Heart left ventricle (tissue), 13 donors: ENCODE results near the gene MSANTD3.

Experiments used
- CTCF ChIP-seq, 12 donors: fragments of 200-600 bp; sonication (generic) in 4 of 12; IDR thresholded peaks; one replicate each; pipeline versions ENCODE4 v1.5.0 to v1.8.0; 2018 to 2022; ENCODE audit warnings: antibody characterized with exemption in 12 of 12, mild to moderate bottlenecking in 5 of 12
- POLR2A ChIP-seq, 2 donors: fragments of 450-650 bp; IDR thresholded peaks; one replicate each; pipeline ENCODE4 v1.6.1; 2017; ENCODE audit warnings: antibody characterized with exemption in 2 of 2, mild to moderate bottlenecking in 2 of 2, moderate library complexity in 2 of 2
- donor health status: ischemic (EF 13 %, LVEDD 7.1; RV severe dilation, severe dysfunction).
- donor health status: DM: no; HTN: yes; CAD: no.
- donor health status: DM: no; HTN: no; CAD: no.
- donor health status: ischemic (EF 25% LVEDD 6.9; RV normal size, moderate dysfunction).
- donor health status: ischemic (EF 25% LVEDD 5.7; RV mildly dilated, moderate dysfunction).
- donor health status: ischemic (EF 35%, LVEDD 5.7; RV mildly dilated, moderate dysfunction).
- donor health status: nonischemic (EF 11% LVEDD 7.7; RV severe dilation, severe dysfunction).
- donor health status: DM: yes; HTN: yes; CAD: no.
- donor health status: PGD.
- donor health status: ischemic (EF 29% LVEDD 5.4; RV normal size, mild dysfunction).
- donor health status: nonischemic (EF 23%, LVEDD 6.1; RV moderate dilation, normal function).

DNA sequence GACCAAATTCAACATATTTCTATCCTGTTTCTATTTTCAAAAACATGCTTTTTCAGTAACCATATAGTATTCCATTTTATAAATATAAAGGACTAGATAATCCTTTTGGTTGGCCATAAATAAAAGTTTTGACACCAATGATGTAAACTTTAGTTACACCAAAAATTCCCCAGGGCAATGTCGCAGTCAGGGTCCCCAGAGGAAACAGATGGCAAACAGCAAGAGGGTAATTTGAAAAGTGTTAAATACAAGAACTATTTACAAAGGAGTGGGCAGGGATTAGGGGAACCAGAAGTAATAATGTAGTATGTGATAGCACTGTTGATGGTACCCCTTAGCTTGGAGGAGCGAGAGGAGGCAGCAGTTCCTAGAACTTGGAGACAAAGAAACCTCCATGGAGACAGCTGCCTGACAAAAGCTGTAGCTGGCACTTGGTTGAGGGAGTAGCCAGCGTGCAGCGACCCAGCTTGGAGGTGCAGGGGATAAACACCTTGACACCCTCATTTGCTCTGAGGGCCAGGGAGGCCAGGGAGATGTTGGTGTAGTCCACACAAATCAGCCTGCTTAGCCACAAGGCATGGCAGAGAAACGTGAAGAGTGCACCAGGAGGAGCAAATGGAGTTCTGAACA lies 18.3 kb upstream of the MSANTD3 start:
- TF ChIP-seq CTCF (IDR thresholded peaks at IDR 0.05) (no peak), POLR2A (IDR thresholded peaks at IDR 0.05) (no peak)
